ENCODE data around the gene MAD1L1. TPM values are rescaled to one million over a fixed set of nuclear protein-coding genes. Genes with fewer than 3 reads are reported as not detected.
A peak's percentile ranks its signal among the peaks of the same experiment; 100 is the strongest.

Gene MAD1L1
- total and polyA plus RNA-seq, 2 of the 4 experiments (the other 2 are of a cell fraction), result 29.0 to 40.9 TPM

DNA sequence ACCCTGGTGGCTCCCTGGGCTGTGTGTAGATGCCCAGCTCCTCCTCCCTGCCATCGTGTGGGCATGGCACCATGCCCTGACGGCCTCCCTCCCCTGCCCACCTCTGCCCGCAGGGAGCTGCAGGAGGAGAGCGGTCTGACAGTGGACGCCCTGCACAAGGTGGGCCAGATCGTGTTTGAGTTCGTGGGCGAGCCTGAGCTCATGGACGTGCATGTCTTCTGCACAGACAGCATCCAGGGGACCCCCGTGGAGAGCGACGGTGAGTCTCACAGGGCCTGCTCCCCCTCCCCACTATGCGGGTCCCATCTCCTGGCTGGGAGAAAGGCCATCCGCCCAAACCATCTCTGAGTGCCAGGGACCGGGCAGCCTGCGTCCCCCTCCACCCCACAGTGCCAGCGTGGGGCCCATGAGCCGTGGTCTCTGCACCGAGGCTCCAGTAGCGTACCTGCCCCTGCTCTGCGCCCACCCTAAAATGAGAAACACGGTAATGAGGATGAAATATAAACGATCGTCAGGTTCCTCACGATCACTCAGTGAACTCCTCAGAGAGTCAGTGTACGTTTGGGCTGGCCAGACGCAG is 17.1 kb upstream of the MAD1L1 start (continued):
- no peak for TF ChIP-seq RCOR1 (IDR thresholded peaks at IDR 0.05; ENCODE audit: insufficient replicate concordance, low read length)

DNA sequence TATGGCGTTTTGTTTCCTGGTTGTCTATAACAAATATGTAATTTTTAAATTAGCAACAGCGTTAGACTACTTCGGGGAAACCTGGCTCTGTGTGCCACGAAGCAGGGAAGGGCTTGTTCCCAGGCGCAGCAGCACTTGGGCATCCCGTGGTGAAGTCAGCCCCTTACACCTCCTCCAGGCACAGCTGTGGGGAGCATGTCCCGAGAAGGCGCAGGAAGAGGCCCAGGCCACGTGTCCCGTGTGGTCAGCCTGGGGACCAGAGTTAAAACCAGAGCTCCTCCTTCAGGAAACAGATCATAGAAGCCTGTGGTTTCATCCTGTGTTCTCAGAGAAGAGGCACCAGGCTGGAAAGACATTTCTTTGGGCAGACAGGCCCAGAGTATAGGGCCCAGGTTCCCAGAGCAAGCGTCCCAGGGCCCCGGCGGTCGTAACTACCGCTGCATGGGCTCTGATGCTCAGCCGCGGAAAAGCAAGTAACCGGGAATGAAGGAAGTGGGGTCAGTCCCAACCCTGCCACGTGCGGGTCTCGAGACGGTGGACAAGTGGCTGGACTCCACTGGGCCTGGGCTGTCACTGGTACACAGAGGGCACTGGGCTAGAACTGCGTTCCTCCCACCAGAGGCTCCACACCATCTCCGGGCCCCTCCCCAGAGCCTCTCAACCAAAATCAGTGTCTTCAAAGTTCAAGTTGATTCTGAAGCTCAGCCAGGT is 16.4 kb upstream of the MAD1L1 start:
- Histone ChIP-seq H3K36me3 (ENCODE audit: control insufficient read depth, insufficient read depth, low read length) (peaks cover 2% of the 10 kb centered on the region; the same call in 1 of the 2 replicates), H3K4ac (ENCODE audit: low read depth, low read length) (peak overlapping the region; percentile 93), H3K9me1 (ENCODE audit: insufficient read depth, low read length) (peaks cover 20% of the 10 kb centered on the region), H3K9me3 (ENCODE audit: control insufficient read depth, insufficient read depth, low read length) (no peaks in the 10 kb centered on the region), H2BK15ac (ENCODE audit: low read depth, low read length) (peak overlapping the region; percentile 82; the same call in 2 of the 3 replicates), H2AK9ac (replicated peaks; ENCODE audit: low read depth, low read length, poor library complexity) (peak overlapping the region; percentile 63), H3K23ac (ENCODE audit: low read depth, low read length) (peak overlapping the region; percentile 47), H3K79me1 (ENCODE audit: low read depth in 1 of 2, low read length in 2 of 2) (peaks cover 0 to 45% of the 10 kb centered on the region in 2 experiments; a peak in 2 of 4 replicates), H2BK20ac (ENCODE audit: low read depth, low read length) (peak overlapping the region; percentile 90), H3K14ac (replicated peaks; ENCODE audit: low read depth, low read length) (peak overlapping the region; percentile 94), H2BK120ac (ENCODE audit: low read depth, low read length) (peak overlapping the region; percentile 87), H2BK5ac (ENCODE audit: low read depth, low read length, poor library complexity, severe bottlenecking) (peak overlapping the region; percentile 77), H2AK5ac (ENCODE audit: low read depth, low read length) (peak overlapping the region; percentile 100), H3K4me2 (ENCODE audit: low read depth, low read length) (peak overlapping the region; percentile 1), H3K27ac (ENCODE audit: insufficient read depth, low read length) (peak overlapping the region; percentile 76), H3K9ac (ENCODE audit: low read depth, low read length) (peak overlapping the region; percentile 37), H3K4me3 (ENCODE audit: insufficient read depth, low read depth, low read length) (no peak overlapping the region), H4K8ac (ENCODE audit: low read depth in 2 of 2, low read length in 2 of 2) (peak overlapping the region; percentile 69 to 95), H3K27me3 (ENCODE audit: control insufficient read depth, insufficient read depth, low read length) (no peaks in the 10 kb centered on the region), H4K91ac (ENCODE audit: insufficient read depth, low read depth, low read length) (peak overlapping the region; percentile 94), H3K18ac (ENCODE audit: low read depth, low read length) (peak overlapping the region; percentile 2), H4K20me1 (ENCODE audit: insufficient read depth, low read length) (no peaks in the 10 kb centered on the region), H4K5ac (ENCODE audit: low read depth, low read length) (peak overlapping the region; percentile 57), H2AFZ (replicated peaks; ENCODE audit: low read length, poor library complexity) (peak overlapping the region; percentile 92), H3K4me1 (ENCODE audit: control insufficient read depth, insufficient read depth, low read length) (peaks cover 16% of the 10 kb centered on the region), H3K56ac (ENCODE audit: extremely low read depth, insufficient read depth, low read length) (peak overlapping the region; percentile 84)
- BruUV-seq (replicated peaks), result no TSS peak
- intact Hi-C loops (cut with micrococcal nuclease) (loop anchor here (5.0 kb wide), 2 partner anchors 63 to 218 kb away; partner anchors contain the start of gene SNX8), dilution Hi-C loops (cut with HindIII; ENCODE audit: low sequenced_read_pairs, unreplicated experiment) (no loop called here), in situ Hi-C loops (cut with MboI; ENCODE audit: low sequenced_read_pairs) (no loop called here)
- peak; percentile 97 for DNase-seq
- 59% methylated on average over 17 of the region's 24 CpGs; no CpG with 5 or more reads in 1 of the 2 experiments for WGBS, 2 experiments (ENCODE audit: extremely low coverage in 2 of 2, insufficient read length in 1 of 2)
- POLR2A ChIA-PET (ENCODE audit: unreplicated experiment), result interaction anchor here (0.6 to 1.0 kb wide), 6 partner anchors 10 to 99 kb away, joined by 3 to 10 read pairs (median 3); no protein-coding TSS in a partner anchor
- CTCF ChIA-PET, result interaction anchor here (1.1 to 1.8 kb wide), 2 partner anchors 69 to 99 kb away, joined by 3 to 9 read pairs; no protein-coding TSS in a partner anchor
- peak; percentile 95 for ATAC-seq (ENCODE audit: low read depth)
- TF ChIP-seq MXI1 (IDR thresholded peaks at IDR 0.05; ENCODE audit: borderline replicate concordance, low read depth, low read length) (peak; percentile 98), MAZ (IDR thresholded peaks at IDR 0.05; ENCODE audit: borderline replicate concordance, low read depth, low read length) (peak; percentile 57; the same call in 1 of the 2 replicates), RAD21 (IDR thresholded peaks at IDR 0.05; ENCODE audit: low read length) (peak; percentile 45), BHLHE40 (IDR thresholded peaks at IDR 0.05; ENCODE audit: low read depth, low read length) (0 out of 2 replicates have a peak, but pooled peaks have one; percentile 32), CTCF (conservative IDR thresholded peaks at IDR 0.05; ENCODE audit: low read depth, low read length) (peak; percentile 39), USF2 (IDR thresholded peaks at IDR 0.05; ENCODE audit: low read depth, low read length) (peak; percentile 97), RCOR1 (IDR thresholded peaks at IDR 0.05; ENCODE audit: insufficient replicate concordance, low read length) (no peak), SMC3 (IDR thresholded peaks at IDR 0.05; ENCODE audit: low read depth, low read length) (peak; percentile 23; the same call in 1 of the 2 replicates), POLR2A (IDR thresholded peaks at IDR 0.05; ENCODE audit: low read depth, low read length) (peak; percentile 41; the same call in 1 of the 2 replicates)
